Stimulated activated CD4-positive, alpha-beta T cell treated with anti-CD3 and anti-CD28 coated beads, Interleukin-1b, Interleukin-23, amount 100 ng/mL, for 48 hours (primary cell): Measurements from ENCODE around the gene SLC10A7.
A peak's percentile ranks its signal among the peaks of the same experiment; 100 is the strongest.

Experiments
- DNase-seq: peaks from one replicate; pipeline ENCODE4 v3.0.0-alpha.2; 2020

SLC10A7 gene

DNA sequence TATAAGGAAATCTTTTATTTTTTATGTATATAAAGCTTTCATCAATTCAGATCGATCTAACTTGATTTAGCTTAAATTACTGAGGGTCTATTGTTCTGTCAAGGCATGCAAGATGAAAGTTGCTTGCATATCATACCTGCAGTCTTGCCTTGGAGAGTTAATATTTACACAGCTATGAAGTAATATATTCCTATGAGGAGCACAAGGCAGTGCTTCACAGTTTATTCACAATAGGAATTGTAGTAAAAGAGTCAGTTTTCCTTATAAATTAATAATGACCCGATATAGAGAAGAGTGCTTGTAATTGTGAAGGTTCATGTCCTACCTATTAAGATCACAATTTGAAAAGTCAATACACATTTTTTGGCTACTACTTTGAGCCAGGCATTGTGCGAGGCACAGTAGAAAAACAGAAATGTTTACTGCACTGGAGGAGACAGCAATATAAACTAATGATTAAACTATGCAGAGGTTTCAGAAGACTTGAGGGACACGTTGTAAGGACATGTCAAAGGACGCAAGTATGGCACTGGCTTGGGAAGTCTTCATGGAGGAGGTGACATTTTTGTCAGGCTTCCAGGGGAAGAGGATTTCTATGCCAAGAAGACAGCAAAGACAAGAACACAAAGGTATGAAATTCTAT is 268.6 kb downstream of the SLC10A7 start:
- DNase-seq: no peak

DNA sequence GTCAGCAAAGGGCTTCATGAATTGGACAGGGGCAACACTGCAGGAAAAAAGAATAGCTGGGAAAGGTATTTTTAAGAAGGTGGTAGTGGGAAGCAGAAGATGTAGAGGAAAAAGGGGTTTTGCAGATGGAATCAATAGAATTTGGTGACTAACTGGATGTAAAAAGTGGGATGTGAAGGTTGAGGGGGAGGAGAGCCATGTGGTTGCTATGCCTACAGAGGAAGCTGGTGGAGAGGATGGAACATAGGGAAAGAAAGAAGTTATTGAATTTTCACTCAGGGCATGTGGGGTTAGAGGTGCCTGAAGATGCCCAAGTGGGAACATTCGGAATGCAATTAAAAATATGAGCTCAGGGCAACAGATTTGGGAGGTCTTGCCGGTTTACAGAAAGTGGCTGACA is 274.4 kb downstream of the SLC10A7 start:
- DNase-seq: no peak

DNA sequence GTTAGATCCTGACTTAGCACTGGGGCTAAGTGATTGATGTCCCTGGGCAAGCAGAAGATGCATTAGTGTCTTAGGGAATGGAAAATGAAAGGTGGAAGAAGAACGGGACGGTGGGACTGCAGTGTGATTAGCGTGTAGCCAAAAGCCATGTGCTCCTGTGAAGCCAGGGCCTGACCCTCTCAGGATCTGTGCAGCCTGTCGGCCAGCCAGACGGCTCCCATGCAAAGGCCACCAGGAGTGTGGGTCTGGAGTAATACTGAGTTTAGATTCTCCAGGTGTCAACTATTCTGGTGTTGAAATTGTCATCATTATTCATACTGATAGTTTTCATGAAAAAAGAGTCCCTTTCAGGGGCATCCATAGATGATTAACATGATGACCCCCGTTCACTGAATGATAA is 275.4 kb downstream of the SLC10A7 start:
- no peak for DNase-seq

DNA sequence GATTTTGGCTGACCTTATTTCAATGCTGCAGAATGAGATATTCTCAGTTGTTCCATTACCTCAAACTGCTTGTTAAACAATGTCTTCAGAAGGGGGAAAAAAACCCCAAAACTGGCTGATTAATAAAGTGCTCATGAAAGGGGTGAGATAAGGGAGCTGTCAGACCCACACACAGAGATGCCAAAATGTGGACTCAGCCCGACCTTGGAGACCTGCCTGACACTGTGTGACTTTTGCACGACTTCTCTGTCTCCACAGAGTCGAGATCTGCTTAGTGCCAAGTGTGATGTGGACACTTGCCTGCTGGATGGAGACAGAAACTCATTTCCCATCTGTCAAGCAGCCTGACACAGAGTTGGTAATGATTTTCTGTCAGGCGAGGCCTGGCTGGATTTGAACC is 275.9 kb downstream of the SLC10A7 start:
- peak; percentile 21 for DNase-seq

DNA sequence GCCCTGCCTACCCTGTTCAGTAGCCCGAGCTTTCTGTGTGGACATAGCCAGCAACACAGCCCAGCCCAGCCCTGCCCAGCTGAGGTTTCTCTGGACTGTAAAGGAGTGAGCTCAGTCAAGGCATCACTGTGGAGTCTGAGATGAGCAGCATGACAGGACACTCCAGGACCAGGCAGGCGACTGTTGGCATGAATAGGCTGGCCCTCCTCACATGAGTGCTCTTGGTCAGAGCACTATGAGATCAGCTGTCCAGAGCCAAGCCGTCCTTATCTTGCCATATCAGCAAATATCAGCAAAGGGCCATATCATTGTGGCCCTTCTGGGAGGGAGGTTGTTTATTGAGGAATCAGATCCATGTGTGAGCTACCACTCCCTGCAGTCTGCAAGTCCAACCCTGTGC is 276.5 kb downstream of the SLC10A7 start:
- no peak for DNase-seq

DNA sequence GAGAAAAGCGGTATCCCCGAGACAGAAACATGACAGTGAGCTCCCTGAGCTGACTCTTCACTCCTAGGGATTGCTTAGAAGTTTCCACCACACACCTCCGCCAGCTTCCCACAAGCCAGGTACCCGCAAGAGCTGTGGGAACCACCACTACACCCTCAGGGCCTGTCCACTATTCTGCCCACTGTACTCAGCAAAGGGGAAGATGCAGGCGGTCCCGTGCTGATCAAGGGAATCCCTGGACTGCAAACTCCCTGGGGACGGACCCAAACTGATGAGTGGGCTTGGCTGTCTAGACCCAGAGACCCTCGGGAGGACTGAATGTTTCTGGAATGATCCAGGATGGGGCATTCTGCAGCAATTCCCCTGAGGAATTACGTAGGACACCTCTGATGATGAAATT is 277.2 kb downstream of the SLC10A7 start:
- no peak for DNase-seq

DNA sequence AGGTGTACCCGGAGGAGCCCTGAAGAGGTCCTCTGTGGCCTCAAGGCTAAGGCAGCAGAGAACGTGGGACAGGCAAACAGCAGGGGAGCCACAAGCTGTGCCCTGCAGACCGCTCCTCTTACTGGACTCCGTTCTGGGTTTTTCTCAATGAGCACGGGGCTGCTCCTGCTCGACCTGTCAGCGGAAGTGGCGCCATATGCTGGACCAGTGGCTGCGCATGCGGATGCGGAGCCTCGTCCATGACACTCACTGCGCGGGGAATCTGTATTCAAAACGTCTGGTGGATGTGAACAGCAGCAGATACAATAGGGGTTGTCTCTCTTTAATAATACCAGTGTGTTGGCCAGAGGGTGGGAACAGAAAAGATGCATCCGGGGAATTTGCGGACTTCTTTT is 277.9 kb downstream of the SLC10A7 start:
- no peak for DNase-seq

DNA sequence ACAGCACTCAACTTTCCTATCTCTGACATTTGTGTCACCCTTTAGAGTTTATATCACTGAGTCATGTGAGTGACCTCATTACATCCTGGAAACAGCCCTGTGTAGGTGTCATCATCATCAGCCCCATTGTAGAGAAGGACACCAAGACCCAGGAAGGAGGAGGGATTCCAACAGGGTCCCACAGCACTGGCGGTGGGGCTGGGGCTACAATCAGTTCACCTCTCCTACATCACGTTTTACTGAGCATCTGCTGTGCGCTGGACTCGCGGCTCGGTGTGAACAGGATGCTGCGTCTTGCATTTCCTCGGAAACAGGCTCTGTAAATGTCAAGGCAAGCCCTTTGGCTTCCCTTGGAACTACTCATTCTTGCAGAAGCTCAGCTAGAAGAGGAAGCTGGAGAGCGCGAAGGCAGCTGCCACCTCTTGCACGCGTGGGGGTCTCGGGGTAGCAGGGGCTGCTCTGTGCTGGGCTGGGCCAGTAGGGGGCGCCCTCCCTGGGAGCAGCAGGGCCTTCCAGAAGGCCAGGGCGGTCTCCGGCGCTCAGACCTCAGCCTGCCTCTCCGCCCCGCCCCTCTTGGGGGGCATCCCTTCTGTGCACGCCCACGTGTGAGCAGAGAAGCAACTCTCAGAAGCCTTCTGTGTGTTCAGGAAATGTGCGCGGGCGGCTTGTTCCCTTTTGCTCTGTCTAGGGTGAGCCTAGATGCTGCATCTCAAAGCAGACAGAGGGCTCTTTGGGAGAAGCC is 278.4 kb downstream of the SLC10A7 start:
- peak; percentile 81 for DNase-seq

DNA sequence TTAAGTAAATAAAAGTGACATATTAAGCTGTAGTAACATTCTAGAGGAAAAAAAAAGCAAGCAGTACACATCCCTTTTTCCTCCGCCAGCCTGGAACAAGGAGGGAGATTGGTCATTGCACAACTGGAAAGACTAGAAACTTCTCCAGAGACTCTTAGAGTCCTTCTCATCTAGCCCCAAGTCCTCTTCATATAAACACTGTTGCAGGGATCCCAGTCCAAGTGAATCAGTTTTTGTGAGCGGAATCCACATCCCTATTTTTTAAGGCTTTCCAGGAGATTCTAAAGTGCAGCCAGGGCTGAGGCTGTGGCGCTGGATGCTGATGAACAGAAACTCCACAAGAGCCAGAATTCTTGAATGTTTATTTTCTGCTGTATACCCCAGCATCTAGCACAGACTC is 283.6 kb downstream of the SLC10A7 start:
- DNase-seq: no peak

DNA sequence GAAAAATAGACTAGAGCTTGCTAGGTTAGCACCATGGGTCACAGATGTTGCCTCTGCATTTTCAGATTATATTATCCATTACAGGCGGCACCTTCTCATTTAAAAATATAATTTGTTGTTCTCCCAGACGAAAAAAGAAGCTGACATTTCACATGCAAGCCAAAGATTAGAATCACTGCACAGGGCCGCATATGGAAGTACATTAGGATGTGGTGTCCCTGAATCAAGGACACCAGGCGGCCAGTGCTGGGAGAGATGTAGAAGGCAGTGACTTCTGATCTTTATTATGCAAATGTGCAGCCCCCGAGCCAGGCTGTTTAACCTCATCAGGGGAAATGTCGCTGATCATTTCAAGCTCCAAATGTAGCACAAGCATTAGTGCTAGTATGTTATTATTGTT is 284.6 kb downstream of the SLC10A7 start:
- no peak for DNase-seq

DNA sequence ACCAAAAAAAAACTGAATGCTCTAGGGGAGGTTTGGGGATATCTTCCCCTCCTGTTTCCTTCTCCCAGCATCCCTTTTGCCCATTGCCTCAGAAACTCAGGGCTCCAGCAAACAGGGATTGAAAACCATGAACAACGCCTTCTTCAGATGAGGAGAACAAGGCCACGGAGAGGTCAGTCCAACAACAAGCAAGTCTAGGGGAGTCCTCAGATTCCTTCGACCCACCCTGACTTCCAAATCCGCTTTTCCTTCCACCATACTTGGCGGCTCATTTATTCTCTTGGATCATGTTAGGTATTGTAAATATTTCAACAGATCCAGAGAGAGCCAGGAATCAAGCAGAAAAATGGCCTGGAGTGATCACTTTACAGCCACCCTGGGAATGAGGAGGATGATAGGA is 285.5 kb downstream of the SLC10A7 start:
- DNase-seq: no peak

DNA sequence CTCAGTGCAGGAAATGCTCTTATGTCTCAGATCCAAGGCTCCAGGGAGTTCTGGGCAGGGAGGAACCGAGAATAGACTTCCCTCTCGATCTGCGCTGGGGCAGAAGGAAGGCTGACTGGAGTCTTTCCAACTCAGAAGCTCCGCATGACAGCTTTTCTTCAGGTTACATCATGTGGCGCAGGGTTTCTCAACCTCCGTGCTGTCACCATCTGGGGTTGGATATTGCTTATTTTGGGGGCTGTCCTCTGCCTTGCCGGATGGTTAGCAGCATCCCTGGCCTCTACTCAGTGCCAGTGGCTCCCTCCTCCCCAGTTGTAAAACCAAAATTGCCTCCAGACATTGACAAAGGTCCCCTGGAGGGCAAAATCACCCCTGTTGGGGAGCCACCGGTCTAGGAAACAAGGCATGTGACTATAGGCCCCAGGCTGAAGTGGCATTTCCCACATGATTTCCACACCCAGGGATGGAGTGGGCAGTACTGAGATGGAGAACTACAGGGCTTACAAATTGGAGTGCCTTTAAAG is 286.0 kb downstream of the SLC10A7 start:
- no peak for DNase-seq

DNA sequence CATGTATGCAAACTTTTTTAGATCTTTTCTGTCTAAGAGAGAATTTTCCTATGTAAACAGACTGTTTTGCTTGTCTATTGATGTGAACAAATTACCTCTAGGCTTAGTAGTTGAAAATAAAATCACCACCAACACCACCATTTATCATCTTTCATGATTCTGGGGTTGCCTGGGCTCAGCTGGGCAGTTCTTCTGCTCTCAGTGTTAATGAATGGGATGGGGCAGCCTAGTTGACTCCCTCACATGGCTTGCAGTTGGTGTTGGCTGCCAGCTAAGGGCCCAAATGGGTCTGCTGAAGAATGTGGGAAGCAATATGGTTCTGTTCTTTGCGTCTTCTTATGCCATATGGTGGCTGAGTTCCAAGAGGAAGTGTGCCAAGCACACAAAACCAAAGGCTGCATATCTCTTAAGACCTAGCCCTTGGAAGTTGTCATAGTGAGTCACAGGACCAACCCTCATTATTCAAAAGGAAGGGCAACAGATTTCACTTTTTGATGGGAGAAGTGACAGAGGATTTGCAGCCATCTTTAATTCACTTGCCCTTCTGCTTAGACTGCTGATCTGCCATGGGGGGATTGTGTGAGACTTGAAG is 289.5 kb downstream of the SLC10A7 start:
- no peak for DNase-seq

DNA sequence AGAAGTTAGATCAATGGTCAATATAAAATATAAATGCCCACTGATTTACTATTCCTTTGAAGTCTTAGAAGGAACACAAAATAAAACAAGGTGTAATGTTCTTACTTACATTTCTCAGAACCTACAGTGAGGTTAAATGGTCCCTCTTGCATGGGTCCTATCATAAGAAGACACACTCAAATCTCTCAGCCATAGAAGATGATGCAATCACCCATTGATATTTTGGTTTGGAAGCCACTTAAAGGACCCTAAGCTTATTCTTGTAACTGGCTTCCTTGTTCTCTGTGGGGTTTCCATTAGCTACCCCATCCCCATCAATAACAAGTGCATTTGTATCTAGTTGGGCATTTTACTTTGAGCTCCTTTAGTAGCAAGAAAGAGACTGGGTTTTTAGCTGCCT is 292.3 kb downstream of the SLC10A7 start:
- no peak for DNase-seq

DNA sequence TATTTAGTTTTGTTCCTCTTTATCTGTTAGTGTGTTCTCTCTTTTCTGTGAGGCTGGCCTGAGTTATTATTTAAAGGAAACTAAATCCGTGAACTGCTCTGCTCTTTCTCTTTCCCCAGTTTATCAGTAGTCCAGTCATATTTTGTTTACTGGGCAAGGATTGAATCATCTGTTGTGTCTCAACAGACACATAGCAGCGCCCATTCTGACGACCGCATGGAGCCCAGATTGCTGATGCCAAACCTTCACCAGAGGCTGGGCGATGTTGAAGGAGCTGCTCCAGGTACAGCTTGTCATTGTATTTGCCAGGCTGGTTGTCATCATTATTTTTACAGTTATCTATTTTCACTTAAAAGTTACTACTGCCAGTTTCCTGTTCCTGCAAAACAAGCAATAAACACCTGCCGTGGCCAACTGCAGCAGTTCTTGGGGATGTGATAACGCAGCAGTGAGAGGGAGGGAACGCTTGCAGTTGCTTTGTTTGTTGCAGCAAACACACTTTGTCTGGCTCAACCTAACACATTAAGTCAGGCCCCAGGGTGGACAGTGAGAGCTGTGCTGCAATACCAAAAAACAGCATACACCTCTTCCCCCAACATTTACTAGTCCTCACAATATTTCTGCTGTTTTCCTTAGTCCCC is 297.3 kb downstream of the SLC10A7 start:
- no peak for DNase-seq

DNA sequence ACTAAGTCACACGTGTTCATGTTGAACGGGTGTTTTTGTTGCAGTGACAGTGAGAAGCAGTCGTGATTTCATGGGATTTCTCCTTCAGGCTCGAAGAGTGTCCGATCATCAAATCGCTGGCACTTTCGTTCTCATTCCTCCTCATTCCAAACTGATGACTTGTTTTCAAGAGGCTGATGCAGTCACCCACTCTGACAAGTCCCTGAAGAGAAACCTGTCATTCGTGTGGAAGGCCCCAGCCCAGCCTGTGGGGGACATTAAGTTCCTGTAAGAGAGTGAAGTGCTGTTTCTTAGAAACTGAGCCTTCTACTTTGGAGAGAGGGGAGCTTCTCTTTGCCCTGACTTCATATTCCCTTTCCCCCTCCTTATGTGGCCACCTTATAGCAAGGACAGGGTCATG is 299.4 kb downstream of the SLC10A7 start:
- no peak for DNase-seq

DNA sequence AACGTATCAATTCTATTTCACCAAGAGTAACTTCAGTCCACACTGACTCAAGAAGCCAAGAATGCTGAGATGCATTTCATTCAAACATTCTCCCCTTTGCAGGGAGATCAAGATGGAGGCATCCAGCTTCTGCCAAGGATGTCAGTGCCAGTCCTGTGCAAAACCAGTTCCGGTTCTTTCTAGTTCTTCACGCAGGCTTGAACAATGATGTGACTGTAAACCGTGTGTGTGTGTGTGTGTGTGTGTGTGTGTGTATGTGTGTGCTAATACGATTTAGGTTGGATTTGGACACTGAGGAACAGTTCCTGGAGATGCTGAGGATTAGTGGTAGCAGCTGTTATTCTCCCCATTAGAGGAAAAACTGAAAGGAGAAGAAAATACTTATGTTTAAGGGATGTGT is 307.5 kb downstream of the SLC10A7 start, which contains the start of gene REELD1:
REELD1 (plus strand) TSS at position 301 of the 400 bp plus-strand sequence. CDS start 2,415 bp downstream, outside the sequence.
- no peak for DNase-seq

DNA sequence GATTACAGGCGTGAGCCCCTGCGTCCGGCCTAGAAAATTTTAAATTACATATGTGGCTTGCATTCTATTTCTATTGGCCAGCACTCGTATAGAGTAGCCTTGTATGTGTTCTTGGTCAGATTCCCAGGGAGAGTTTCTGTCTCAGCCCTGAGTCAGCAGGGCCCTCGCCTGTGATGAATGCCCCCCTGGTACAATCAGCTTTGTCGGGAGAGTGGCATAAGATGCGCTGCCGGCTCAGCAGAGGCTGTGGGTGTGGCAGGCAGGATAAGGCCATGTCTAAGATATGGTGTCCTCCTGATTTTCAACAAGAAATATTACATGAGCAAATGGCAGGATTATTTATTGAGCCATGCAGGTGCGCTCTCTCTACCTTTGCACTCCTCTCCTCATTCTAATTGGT is 309.0 kb downstream of the SLC10A7 start:
- no peak for DNase-seq

DNA sequence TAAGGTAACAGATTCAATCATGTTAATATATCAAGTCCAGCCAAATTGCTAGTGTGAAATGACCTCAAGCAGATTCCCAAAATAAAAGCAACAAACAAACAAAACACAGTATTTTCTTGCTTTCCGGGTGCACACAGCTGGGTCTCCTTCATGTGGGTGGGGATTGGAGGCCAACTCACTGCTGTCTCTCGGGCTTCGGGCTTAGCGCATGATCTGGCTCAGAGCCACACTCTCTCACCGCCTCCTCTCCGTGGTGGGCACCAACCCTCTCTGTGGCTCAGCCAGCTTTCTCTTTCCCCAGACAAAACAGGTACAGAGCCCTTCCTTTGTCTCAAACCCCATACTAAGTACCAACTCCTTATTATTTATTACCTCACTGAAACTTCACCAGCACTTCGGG is 310.3 kb downstream of the SLC10A7 start:
- no peak for DNase-seq

DNA sequence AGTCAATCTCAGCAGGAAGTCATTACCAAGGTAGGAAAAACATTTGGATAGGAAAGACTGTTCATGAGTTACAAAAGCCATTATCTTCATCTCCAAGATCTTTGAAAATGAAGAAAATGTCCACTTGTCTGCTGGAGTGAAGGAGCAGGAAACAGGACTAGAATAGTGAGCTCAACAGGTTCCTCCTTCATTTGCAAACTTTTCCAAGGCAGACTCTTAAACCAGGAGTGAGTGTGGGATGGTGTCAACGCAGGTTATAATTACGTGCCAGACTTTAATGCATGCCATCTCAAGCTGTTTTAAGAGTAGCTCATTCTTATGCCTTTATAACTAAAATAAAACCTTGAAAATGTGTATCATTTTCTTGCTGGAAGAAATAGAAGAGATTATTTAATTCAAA is 310.9 kb downstream of the SLC10A7 start:
- no peak for DNase-seq

DNA sequence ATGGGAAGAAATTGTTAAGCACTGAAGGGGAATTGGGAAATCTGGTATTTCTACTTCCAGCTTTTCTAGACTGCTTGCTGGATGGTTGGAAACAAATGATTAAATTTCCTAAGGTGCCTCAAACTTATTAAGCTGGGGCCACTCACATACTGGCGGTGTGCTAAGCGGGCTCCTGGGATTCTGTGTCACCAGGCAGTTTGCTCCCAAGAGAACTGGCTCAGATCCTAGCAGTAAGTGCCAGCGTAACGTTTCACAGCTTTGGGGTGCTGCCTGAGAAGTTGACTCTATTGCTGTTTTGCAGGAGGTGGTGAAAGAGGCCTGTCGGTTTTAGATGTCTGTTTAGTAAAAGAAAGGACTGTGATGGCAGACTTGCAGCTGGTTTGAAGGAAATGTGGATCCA is 314.3 kb downstream of the SLC10A7 start:
- no peak for DNase-seq
